ENCODE results near the gene PHF19. TPM values are rescaled to one million over a fixed set of nuclear protein-coding genes. Genes with fewer than 3 reads are reported as not detected.

PHF19 gene
- total and polyA plus RNA-seq, 2 experiments from 2014 or later: 16.8 to 31.0 TPM

DNA sequence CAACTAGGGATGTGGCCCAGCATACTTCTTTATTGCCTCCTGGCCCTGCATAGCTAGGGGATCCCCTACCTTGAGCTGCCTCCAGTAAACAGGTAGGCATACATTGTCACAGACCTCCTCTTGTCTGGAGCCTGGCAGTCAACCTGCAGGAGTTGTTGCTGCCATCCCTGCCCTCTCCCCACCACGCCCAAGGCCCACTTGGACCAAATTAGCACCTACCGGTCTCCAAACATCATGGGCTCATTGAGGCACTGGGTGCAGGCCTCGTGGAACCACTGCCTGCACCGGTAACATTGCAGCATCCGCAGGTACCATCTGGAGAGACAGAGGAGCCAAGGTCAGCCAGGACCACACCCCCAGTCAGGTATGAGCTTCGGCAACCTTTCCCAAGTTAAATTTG is 10.3 kb downstream of the PHF19 start (continued):
- TF ChIP-seq STAT1 (IDR thresholded peaks at IDR 0.05; ENCODE audit: unreplicated experiment) (no peak), EZH2phosphoT487 (IDR thresholded peaks at IDR 0.05; ENCODE audit: unreplicated experiment) (no peak), ZNF331 (CRISPR knock-in tag; IDR thresholded peaks at IDR 0.05; ENCODE audit: low read depth) (no peak), NANOG (IDR thresholded peaks at IDR 0.05; ENCODE audit: borderline replicate concordance) (no peak)
- TF ChIP-seq, protein P1, sequence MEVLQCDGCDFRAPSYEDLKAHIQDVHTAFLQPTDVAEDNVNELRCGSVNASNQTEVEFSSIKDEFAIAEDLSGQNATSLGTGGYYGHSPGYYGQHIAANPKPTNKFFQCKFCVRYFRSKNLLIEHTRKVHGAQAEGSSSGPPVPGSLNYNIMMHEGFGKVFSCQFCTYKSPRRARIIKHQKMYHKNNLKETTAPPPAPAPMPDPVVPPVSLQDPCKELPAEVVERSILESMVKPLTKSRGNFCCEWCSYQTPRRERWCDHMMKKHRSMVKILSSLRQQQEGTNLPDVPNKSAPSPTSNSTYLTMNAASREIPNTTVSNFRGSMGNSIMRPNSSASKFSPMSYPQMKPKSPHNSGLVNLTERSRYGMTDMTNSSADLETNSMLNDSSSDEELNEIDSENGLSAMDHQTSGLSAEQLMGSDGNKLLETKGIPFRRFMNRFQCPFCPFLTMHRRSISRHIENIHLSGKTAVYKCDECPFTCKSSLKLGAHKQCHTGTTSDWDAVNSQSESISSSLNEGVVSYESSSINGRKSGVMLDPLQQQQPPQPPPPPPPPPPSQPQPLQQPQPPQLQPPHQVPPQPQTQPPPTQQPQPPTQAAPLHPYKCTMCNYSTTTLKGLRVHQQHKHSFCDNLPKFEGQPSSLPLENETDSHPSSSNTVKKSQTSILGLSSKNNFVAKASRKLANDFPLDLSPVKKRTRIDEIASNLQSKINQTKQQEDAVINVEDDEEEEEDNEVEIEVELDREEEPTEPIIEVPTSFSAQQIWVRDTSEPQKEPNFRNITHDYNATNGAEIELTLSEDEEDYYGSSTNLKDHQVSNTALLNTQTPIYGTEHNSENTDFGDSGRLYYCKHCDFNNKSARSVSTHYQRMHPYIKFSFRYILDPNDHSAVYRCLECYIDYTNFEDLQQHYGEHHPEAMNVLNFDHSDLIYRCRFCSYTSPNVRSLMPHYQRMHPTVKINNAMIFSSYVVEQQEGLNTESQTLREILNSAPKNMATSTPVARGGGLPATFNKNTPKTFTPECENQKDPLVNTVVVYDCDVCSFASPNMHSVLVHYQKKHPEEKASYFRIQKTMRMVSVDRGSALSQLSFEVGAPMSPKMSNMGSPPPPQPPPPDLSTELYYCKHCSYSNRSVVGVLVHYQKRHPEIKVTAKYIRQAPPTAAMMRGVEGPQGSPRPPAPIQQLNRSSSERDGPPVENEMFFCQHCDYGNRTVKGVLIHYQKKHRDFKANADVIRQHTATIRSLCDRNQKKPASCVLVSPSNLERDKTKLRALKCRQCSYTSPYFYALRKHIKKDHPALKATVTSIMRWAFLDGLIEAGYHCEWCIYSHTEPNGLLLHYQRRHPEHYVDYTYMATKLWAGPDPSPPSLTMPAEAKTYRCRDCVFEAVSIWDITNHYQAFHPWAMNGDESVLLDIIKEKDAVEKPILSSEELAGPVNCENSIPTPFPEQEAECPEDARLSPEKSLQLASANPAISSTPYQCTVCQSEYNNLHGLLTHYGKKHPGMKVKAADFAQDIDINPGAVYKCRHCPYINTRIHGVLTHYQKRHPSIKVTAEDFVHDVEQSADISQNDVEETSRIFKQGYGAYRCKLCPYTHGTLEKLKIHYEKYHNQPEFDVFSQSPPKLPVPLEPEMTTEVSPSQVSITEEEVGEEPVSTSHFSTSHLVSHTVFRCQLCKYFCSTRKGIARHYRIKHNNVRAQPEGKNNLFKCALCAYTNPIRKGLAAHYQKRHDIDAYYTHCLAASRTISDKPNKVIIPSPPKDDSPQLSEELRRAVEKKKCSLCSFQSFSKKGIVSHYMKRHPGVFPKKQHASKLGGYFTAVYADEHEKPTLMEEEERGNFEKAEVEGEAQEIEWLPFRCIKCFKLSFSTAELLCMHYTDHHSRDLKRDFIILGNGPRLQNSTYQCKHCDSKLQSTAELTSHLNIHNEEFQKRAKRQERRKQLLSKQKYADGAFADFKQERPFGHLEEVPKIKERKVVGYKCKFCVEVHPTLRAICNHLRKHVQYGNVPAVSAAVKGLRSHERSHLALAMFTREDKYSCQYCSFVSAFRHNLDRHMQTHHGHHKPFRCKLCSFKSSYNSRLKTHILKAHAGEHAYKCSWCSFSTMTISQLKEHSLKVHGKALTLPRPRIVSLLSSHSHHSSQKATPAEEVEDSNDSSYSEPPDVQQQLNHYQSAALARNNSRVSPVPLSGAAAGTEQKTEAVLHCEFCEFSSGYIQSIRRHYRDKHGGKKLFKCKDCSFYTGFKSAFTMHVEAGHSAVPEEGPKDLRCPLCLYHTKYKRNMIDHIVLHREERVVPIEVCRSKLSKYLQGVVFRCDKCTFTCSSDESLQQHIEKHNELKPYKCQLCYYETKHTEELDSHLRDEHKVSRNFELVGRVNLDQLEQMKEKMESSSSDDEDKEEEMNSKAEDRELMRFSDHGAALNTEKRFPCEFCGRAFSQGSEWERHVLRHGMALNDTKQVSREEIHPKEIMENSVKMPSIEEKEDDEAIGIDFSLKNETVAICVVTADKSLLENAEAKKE (CRISPR knock-in tag; IDR thresholded peaks at IDR 0.05): no peak

DNA sequence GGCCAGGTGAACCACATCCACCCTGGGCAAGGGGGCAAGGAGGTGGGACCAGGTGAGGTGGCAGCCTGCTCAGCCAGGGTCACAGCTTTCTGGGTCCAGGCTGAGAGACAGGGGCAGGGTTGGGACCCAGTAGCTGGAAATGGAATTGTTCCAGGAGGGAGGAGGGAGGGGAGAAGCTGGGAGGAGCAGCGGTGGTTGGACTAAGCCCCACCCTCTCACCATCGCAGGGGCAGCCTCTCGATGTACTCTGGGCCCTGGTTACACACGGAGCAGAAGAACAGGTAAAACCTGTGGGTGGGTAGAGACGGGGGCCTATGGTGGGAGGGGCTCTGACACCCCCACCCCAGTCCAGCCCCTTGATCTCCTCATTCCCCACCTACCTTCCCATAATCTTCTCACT is 11.2 kb downstream of the PHF19 start:
- Mint-ChIP-seq H3K9me3 (no peaks in the 10 kb centered on the region), H3K36me3 (ENCODE audit: low read depth) (peaks cover 11% of the 10 kb centered on the region; the same call in 2 of the 3 replicates), H3K4me3 (no peak overlapping the region), H3K27me3 (ENCODE audit: insufficient read depth, low read depth, poor library complexity) (peaks cover 8% of the 10 kb centered on the region), H3K4me1 (peaks cover 12% of the 10 kb centered on the region), H3K27ac (no peak overlapping the region)
- Histone ChIP-seq H2AFZ (no peak overlapping the region), H3K36me3 (ENCODE audit: insufficient read depth) (no peaks in the 10 kb centered on the region; the same call in 1 of the 2 replicates), H3K79me2 (replicated peaks; ENCODE audit: insufficient read depth) (no peaks in the 10 kb centered on the region), H3K27ac (ENCODE audit: low read depth) (no peak overlapping the region), H3K4me2 (no peak overlapping the region), H3K4me1 (ENCODE audit: insufficient read depth) (peaks cover 3% of the 10 kb centered on the region), H3K27me3 (ENCODE audit: insufficient read depth) (no peaks in the 10 kb centered on the region), H4K20me1 (replicated peaks; ENCODE audit: insufficient read depth) (no peaks in the 10 kb centered on the region; the same call in 1 of the 2 replicates), H3K9me2 (ENCODE audit: insufficient read depth) (no peaks in the 10 kb centered on the region), H3F3A (replicated peaks; ENCODE audit: low read depth) (peaks cover 8% of the 10 kb centered on the region; the same call in 1 of the 2 replicates), H3K4me3 (no peak overlapping the region)
- ATAC-seq: no peak
- DNase-seq (ENCODE audit: low spot score): no peak
- no peak for TF ChIP-seq JUNB (IDR thresholded peaks at IDR 0.05; ENCODE audit: unreplicated experiment)
- TF ChIP-seq NANOG (IDR thresholded peaks at IDR 0.05; ENCODE audit: borderline replicate concordance): no peak
- no peak for TF ChIP-seq POLR2AphosphoS5 (IDR thresholded peaks at IDR 0.05; ENCODE audit: low read depth)
- TF ChIP-seq ZNF331 (CRISPR knock-in tag; IDR thresholded peaks at IDR 0.05; ENCODE audit: low read depth): no peak
- TF ChIP-seq, protein P1 (CRISPR knock-in tag; IDR thresholded peaks at IDR 0.05): no peak
- no peak for TF ChIP-seq STAT1 (IDR thresholded peaks at IDR 0.05; ENCODE audit: unreplicated experiment)
- TF ChIP-seq EZH2 (IDR thresholded peaks at IDR 0.05; ENCODE audit: low read depth, unreplicated experiment): no peak

Measured in GM23338 (cell line).